A549 (cell line): ENCODE measurements around the gene APOBEC3G. TPM values are rescaled to one million over a fixed set of nuclear protein-coding genes. Genes with fewer than 3 reads are reported as not detected.

Experiments
- ATAC-seq, 2 experiments: fragments of 200-7000 bp in 1 of 2; fragments of >200 bp in 1 of 2; cut with Nextera tagmentation in 1 of 2; cut with Tn5 transposase in 1 of 2; 3 replicates each; pipeline versions ENCODE4 v1.8.0 to v1.9.1; 2018 to 2020; ENCODE audit warnings: mild to moderate bottlenecking in 1 of 2, moderate library complexity in 1 of 2
- CTCF ChIA-PET: fragments of 300-600 bp; sonication (Branson Sonifier 250); formaldehyde crosslinking; extraction: SDS; loops from one replicate; lab custom pipeline; 2021; ENCODE audit warnings: antibody characterized with exemption, inconsistent platforms; lab: Yijun Ruan, JAX
- POLR2A ChIA-PET: fragments of 350-600 bp; formaldehyde crosslinking; extraction: SDS; loops from one replicate; lab custom pipeline; 2021; ENCODE audit warnings: antibody characterized with exemption, inconsistent platforms; lab: Yijun Ruan, JAX
- DNase-seq, 2 experiments: peaks; one replicate each; pipeline versions ENCODE4 v3.0.0 to v3.0.0-alpha.2; 2011 to 2016; ENCODE audit warnings: low read depth in 1 of 2, low spot score in 1 of 2
- FAIRE-seq: peaks from 2 replicates; lab custom pipeline; 2011; peaks lifted over from hg19 to GRCh38; lab: Jason Lieb, UNC
- H3K27ac ChIP-seq, 2 experiments: fragments of >200 bp; sonication (Bioruptor Twin); formaldehyde crosslinking; 3 replicates each; pipeline ENCODE4 v1.5.1; 2016 to 2017
- H3K4me1 ChIP-seq: fragments of >200 bp; sonication (Bioruptor Twin); formaldehyde crosslinking; 3 replicates; pipeline ENCODE4 v1.6.1; 2016
- H3K4me2 ChIP-seq: fragments of >200 bp; sonication (Bioruptor Twin); formaldehyde crosslinking; 3 replicates; pipeline ENCODE4 v1.6.1; 2016
- H3K4me3 ChIP-seq: fragments of >200 bp; sonication (Bioruptor Twin); formaldehyde crosslinking; 3 replicates; pipeline ENCODE4 v1.5.1; 2016
- H3K9me3 ChIP-seq: fragments of >200 bp; sonication (Bioruptor Twin); formaldehyde crosslinking; 3 replicates; pipeline ENCODE4 v1.6.1; 2016
- BHLHE40 ChIP-seq: IDR thresholded peaks from 2 replicates; pipeline ENCODE4 v1.6.1; 2012; ENCODE audit warnings: low read depth, low read length, inconsistent platforms
- CBX2 ChIP-seq: fragments of 200-600 bp; sonication (generic); IDR thresholded peaks from 2 replicates; pipeline ENCODE4 v1.6.1; 2016; ENCODE audit warnings: low read depth, mild to moderate bottlenecking, borderline replicate concordance
- CBX8 ChIP-seq: fragments of 200-600 bp; sonication (generic); IDR thresholded peaks from 2 replicates; pipeline ENCODE4 v1.6.1; 2016
- CHD4 ChIP-seq: fragments of 200-600 bp; sonication (generic); IDR thresholded peaks from 2 replicates; pipeline ENCODE4 v1.6.1; 2016; ENCODE audit warnings: antibody characterized with exemption, mild to moderate bottlenecking, borderline replicate concordance
- EHF ChIP-seq: fragments of 250-450 bp; sonication (Bioruptor Pico); IDR thresholded peaks from 2 replicates; pipeline ENCODE4 v1.5.0; 2020; ENCODE audit warnings: mild to moderate bottlenecking
- EHMT2 ChIP-seq: fragments of 200-600 bp; sonication (generic); IDR thresholded peaks from 2 replicates; pipeline ENCODE4 v1.6.1; 2016; ENCODE audit warnings: antibody characterized with exemption, low read depth, mild to moderate bottlenecking, moderate library complexity
- MAFK ChIP-seq: fragments of 450-650 bp; IDR thresholded peaks from 2 replicates; pipeline ENCODE4 v1.6.1; 2014; ENCODE audit not compliant: partially characterized antibody
- MYC ChIP-seq: IDR thresholded peaks from 2 replicates; pipeline ENCODE4 v1.6.1; 2012; ENCODE audit warnings: mild to moderate bottlenecking, inconsistent platforms, low read length, improper control_type of control experiment, borderline replicate concordance
- NFE2L2 ChIP-seq: fragments of 150-350 bp; conservative IDR thresholded peaks from 2 replicates; pipeline ENCODE4 v1.6.1; 2014; ENCODE audit warnings: low read length
- POLR2AphosphoS2 ChIP-seq: conservative IDR thresholded peaks from 2 replicates; pipeline ENCODE4 v1.6.1; 2012; ENCODE audit warnings: low read length, improper control_type of control experiment, inconsistent platforms
- RAD21 ChIP-seq, 2 experiments: fragments of >200 bp in 1 of 2; sonication (Bioruptor Twin) in 1 of 2; formaldehyde crosslinking in 1 of 2; IDR thresholded peaks in 1 of 2; conservative IDR thresholded peaks in 1 of 2; 2 replicates in 1 of 2; 3 replicates in 1 of 2; pipeline ENCODE4 v1.6.1; 2012 to 2018; ENCODE audit warnings: inconsistent platforms in 1 of 2
- RARB ChIP-seq: fragments of 250-450 bp; sonication (Bioruptor Pico); IDR thresholded peaks from 2 replicates; pipeline ENCODE4 v1.8.0; 2021; ENCODE audit warnings: mild to moderate bottlenecking, moderate library complexity
- RNF2 ChIP-seq: fragments of 200-600 bp; sonication (generic); IDR thresholded peaks from 2 replicates; pipeline ENCODE4 v1.6.1; 2016; ENCODE audit warnings: low read depth, mild to moderate bottlenecking, antibody characterized with exemption, moderate library complexity, borderline replicate concordance
- SREBF2 ChIP-seq: fragments of 450-650 bp; IDR thresholded peaks from 2 replicates; pipeline ENCODE4 v1.6.1; 2014; ENCODE audit warnings: mild to moderate bottlenecking, moderate library complexity
- TFCP2L1 ChIP-seq: fragments of 250-450 bp; sonication (Bioruptor Pico); IDR thresholded peaks from 2 replicates; pipeline ENCODE4 v1.5.0; 2021; ENCODE audit warnings: mild to moderate bottlenecking
- TP53 ChIP-seq: fragments of 250-450 bp; sonication (Bioruptor Pico); IDR thresholded peaks from 2 replicates; pipeline ENCODE4 v1.5.0; 2021; ENCODE audit warnings: mild to moderate bottlenecking, moderate library complexity
- ZSCAN20 ChIP-seq: fragments of 250-450 bp; sonication (Bioruptor Pico); IDR thresholded peaks from 2 replicates; pipeline ENCODE4 v1.8.0; 2022; ENCODE audit warnings: mild to moderate bottlenecking, moderate library complexity
- WGBS: methylation state at CpG from one replicate; pipeline ENCODE4 v1.1.6; 2017; ENCODE audit errors: missing lambda C conversion rate; 5-methylcytosine and 5-hydroxymethylcytosine counted together
- polyA plus RNA-seq, 4 experiments: library from polyadenylated mRNA; depleted of rRNA in 3 of 4; stranded (reverse); fragments of >200 nt; fragmentation: RNase III in 1 of 4; extraction: RNeasy Plus Mini Kit Qiagen cat#74134 plus additional on column Dnase treatment in 1 of 4; gene quantifications; 2 replicates in 3 of 4; 3 replicates in 1 of 4; pipeline ENCODE4 v1.2.3, GENCODE V29; 2011 to 2017
- TF ChIP-seq, protein P1 (sequence below): fragments of 250-450 bp; sonication (Bioruptor Pico); IDR thresholded peaks from 2 replicates; pipeline ENCODE4 v1.5.0; 2020; ENCODE audit warnings: low read depth, mild to moderate bottlenecking, moderate library complexity
- TF ChIP-seq, protein P2 (sequence below): fragments of 250-450 bp; sonication (Bioruptor Pico); IDR thresholded peaks from 2 replicates; pipeline ENCODE4 v1.5.0; 2021; ENCODE audit warnings: mild to moderate bottlenecking, moderate library complexity, borderline replicate concordance
- TF ChIP-seq, protein P3 (sequence below): fragments of >200 bp; sonication (Bioruptor Twin); formaldehyde crosslinking; IDR thresholded peaks from 3 replicates; pipeline ENCODE4 v1.6.1; 2016
- TF ChIP-seq, protein P4 (sequence below): IDR thresholded peaks from 2 replicates; pipeline ENCODE4 v1.6.1; 2012
- TF ChIP-seq, protein P5 (sequence below): fragments of 150-350 bp; IDR thresholded peaks from 2 replicates; pipeline ENCODE4 v1.6.1; 2014; ENCODE audit warnings: low read depth, mild to moderate bottlenecking, low read length

Gene APOBEC3G
- polyA plus RNA-seq, 2 of the 4 experiments (the other 2 are of a cell fraction), result not detected

DNA sequence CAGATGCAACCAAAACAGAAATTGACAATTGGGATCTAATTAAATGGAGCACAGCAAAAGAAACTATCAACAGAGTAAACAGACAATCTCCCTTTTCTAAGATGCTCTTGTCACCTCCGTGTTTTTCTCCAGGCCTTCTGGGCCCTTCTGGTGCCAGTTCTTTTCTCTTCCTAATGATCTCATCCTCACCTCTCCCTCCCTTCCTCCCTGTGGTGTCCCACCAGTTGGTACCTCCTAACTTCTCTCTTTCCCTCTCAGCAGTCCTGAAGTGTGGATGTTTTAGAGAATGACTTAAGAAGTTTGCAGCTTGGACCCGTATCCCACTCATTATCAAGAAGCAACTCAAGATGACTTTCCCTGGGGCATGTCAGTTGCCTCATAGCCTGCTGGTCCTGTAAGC, 26.4 kb downstream of the APOBEC3G start:
- no peak for ATAC-seq
- no peak overlapping the region for H3K4me2 ChIP-seq
- POLR2A ChIA-PET, result no interaction called here
- no peak for DNase-seq
- WGBS, result 71% methylated on average over 2 of the region's 2 CpGs
- no peaks in the 10 kb centered on the region for H3K4me1 ChIP-seq
- H3K4me3 ChIP-seq, result no peak overlapping the region
- CTCF ChIA-PET, result interaction anchor here (1.7 kb wide), 1 partner anchor 18 kb away, joined by 7 read pairs; no protein-coding TSS in a partner anchor
- no peak overlapping the region for H3K27ac ChIP-seq
- TF ChIP-seq, protein P1, sequence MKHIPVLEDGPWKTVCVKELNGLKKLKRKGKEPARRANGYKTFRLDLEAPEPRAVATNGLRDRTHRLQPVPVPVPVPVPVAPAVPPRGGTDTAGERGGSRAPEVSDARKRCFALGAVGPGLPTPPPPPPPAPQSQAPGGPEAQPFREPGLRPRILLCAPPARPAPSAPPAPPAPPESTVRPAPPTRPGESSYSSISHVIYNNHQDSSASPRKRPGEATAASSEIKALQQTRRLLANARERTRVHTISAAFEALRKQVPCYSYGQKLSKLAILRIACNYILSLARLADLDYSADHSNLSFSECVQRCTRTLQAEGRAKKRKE, result no peak
- TF ChIP-seq, protein P2, sequence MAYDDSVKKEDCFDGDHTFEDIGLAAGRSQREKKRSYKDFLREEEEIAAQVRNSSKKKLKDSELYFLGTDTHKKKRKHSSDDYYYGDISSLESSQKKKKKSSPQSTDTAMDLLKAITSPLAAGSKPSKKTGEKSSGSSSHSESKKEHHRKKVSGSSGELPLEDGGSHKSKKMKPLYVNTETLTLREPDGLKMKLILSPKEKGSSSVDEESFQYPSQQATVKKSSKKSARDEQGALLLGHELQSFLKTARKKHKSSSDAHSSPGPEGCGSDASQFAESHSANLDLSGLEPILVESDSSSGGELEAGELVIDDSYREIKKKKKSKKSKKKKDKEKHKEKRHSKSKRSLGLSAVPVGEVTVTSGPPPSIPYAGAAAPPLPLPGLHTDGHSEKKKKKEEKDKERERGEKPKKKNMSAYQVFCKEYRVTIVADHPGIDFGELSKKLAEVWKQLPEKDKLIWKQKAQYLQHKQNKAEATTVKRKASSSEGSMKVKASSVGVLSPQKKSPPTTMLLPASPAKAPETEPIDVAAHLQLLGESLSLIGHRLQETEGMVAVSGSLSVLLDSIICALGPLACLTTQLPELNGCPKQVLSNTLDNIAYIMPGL (CRISPR knock-in tag), result no peak
- TF ChIP-seq TP53 (CRISPR knock-in tag) (no peak), RARB (CRISPR knock-in tag) (no peak)
- FAIRE-seq, result no peak
- no peaks in the 10 kb centered on the region for H3K9me3 ChIP-seq

DNA sequence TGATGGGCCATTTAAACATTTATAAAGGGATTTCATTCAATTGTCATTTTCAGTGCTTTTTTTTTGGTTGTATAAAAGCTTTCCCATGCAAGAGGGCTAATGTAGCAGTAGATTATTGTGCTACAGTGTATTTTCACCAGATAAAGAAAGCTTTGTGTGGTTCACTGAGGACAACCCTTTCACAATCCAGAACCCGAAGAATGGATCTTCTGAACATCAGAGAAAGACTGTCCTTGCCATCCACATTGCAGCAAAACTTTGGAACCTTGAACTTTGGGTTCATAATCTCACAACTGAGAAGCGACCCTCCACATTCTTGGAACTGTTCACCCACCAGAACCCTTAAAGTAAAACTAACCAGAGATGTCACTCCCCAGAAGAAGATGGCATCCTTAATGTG, 29.3 kb downstream of the APOBEC3G start:
- no peak for DNase-seq
- Histone ChIP-seq H3K4me2 (no peak overlapping the region), H3K27ac (no peak overlapping the region), H3K4me3 (no peak overlapping the region), H3K9me3 (no peaks in the 10 kb centered on the region), H3K4me1 (no peaks in the 10 kb centered on the region)
- TF ChIP-seq ZSCAN20 (CRISPR knock-in tag) (no peak), CBX2 (no peak), POLR2AphosphoS2 (no peak), MAFK (no peak), NFE2L2 (no peak), RAD21 (conservative IDR thresholded peaks at IDR 0.05 in 1 of 2, IDR thresholded peaks at IDR 0.05 in 1 of 2) (no peak), TFCP2L1 (CRISPR knock-in tag) (no peak), TP53 (CRISPR knock-in tag) (no peak), CBX8 (no peak), RNF2 (no peak), CHD4 (no peak), SREBF2 (no peak), MYC (no peak), EHMT2 (no peak), BHLHE40 (no peak), EHF (CRISPR knock-in tag) (no peak)
- TF ChIP-seq, protein P3, sequence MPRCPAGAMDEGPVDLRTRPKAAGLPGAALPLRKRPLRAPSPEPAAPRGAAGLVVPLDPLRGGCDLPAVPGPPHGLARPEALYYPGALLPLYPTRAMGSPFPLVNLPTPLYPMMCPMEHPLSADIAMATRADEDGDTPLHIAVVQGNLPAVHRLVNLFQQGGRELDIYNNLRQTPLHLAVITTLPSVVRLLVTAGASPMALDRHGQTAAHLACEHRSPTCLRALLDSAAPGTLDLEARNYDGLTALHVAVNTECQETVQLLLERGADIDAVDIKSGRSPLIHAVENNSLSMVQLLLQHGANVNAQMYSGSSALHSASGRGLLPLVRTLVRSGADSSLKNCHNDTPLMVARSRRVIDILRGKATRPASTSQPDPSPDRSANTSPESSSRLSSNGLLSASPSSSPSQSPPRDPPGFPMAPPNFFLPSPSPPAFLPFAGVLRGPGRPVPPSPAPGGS, result no peak
- TF ChIP-seq, protein P4, sequence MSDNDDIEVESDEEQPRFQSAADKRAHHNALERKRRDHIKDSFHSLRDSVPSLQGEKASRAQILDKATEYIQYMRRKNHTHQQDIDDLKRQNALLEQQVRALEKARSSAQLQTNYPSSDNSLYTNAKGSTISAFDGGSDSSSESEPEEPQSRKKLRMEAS, result no peak
- TF ChIP-seq, protein P5, sequence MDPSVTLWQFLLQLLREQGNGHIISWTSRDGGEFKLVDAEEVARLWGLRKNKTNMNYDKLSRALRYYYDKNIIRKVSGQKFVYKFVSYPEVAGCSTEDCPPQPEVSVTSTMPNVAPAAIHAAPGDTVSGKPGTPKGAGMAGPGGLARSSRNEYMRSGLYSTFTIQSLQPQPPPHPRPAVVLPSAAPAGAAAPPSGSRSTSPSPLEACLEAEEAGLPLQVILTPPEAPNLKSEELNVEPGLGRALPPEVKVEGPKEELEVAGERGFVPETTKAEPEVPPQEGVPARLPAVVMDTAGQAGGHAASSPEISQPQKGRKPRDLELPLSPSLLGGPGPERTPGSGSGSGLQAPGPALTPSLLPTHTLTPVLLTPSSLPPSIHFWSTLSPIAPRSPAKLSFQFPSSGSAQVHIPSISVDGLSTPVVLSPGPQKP, result no peak
- 44% methylated on average over 2 of the region's 2 CpGs for WGBS
- no peak for ATAC-seq
- FAIRE-seq, result no peak
- ChIA-PET CTCF (interaction anchor here (1.1 to 1.2 kb wide), 2 partner anchors 20 to 337 kb away, joined by 3 to 4 read pairs; no protein-coding TSS in a partner anchor), POLR2A (no interaction called here)
